Pulmonary artery endothelial cell (primary cell): Measurements from ENCODE around the gene KPNA6. TPM values are rescaled to one million over a fixed set of nuclear protein-coding genes. Genes with fewer than 3 reads are reported as not detected.
A peak's percentile ranks its signal among the peaks of the same experiment; 100 is the strongest.

Experiments
- DNase-seq: peaks from one replicate; pipeline ENCODE4 v3.0.0-alpha.2; 2011; ENCODE audit warnings: low read depth, low spot score
- total RNA-seq: library from RNA; depleted of rRNA; stranded (reverse); fragments of >200 nt; gene quantifications from 2 replicates; pipeline ENCODE4 v1.2.3, GENCODE V29; 2014

KPNA6 gene
- total RNA-seq, 1 donor from 2014 or later: 37.0 TPM

- no peak for DNase-seq
Measured at GRCh38 chr1:32216566-32216965, 108.7 kb downstream of the KPNA6 start.

- DNase-seq: no peak
Measured at GRCh38 chr1:32219022-32219421, 111.2 kb downstream of the KPNA6 start.

- DNase-seq: no peak
Measured at GRCh38 chr1:32220746-32221580, 113.1 kb downstream of the KPNA6 start.

GRCh38 chr1:32221581-32221979, 113.7 kb downstream of the KPNA6 start:
- no peak for DNase-seq

- DNase-seq: peak; percentile 77
Measured at GRCh38 chr1:32221980-32222755, 114.3 kb downstream of the KPNA6 start, which contains the start of the genes EIF3I and TMEM234. Gene EIF3I, plus strand, starts transcription at chr1:32222407. Its CDS starts 35 bp downstream, at chr1:32222442. Gene TMEM234, minus strand, starts transcription at chr1:32222353. Its CDS starts 31 bp downstream, at chr1:32222322.

GRCh38 chr1:32223683-32224082, 115.8 kb downstream of the KPNA6 start:
- no peak for DNase-seq

- no peak for DNase-seq
Measured at GRCh38 chr1:32224285-32224684, 116.4 kb downstream of the KPNA6 start.

Other genes with a start within 250 kb of the KPNA6 start
- 256 and 325 TPM in 2 replicates for gene PTP4A2, start 169.7 kb upstream of the KPNA6 start, total RNA-seq
- gene KHDRBS1, start 94.2 kb upstream of the KPNA6 start, total RNA-seq: 80.5 and 84.5 TPM in 2 replicates
- gene TMEM39B, start 35.1 kb upstream of the KPNA6 start, total RNA-seq: 12.1 and 14.4 TPM in 2 replicates
- 80.0 and 100 TPM in 2 replicates for gene TXLNA, start 71.6 kb downstream of the KPNA6 start, total RNA-seq
- gene CCDC28B, start 92.5 kb downstream of the KPNA6 start, total RNA-seq: 15.3 and 21.6 TPM in 2 replicates
- gene IQCC, start 97.6 kb downstream of the KPNA6 start, total RNA-seq: 1.2 and 2.4 TPM in 2 replicates
- gene DCDC2B, start 101.0 kb downstream of the KPNA6 start, total RNA-seq: not detected in 2 replicates
- gene TMEM234, start 114.3 kb downstream of the KPNA6 start, total RNA-seq: 12.8 and 14.2 TPM in 2 replicates
- gene EIF3I, start 114.4 kb downstream of the KPNA6 start, total RNA-seq: 361 and 372 TPM in 2 replicates
- 1.6 and 5.5 TPM in 2 replicates for gene FAM167B, start 139.2 kb downstream of the KPNA6 start, total RNA-seq
- gene LCK, start 143.2 kb downstream of the KPNA6 start, total RNA-seq: 0.11 and 0.26 TPM in 2 replicates
- gene HDAC1, start 184.0 kb downstream of the KPNA6 start, total RNA-seq: 108 and 140 TPM in 2 replicates
- 104 and 105 TPM in 2 replicates for gene MARCKSL1, start 228.2 kb downstream of the KPNA6 start, total RNA-seq